GM21447 (cell line): ENCODE measurements around the gene C19orf67.

Experiments used
- ATAC-seq: cut with Tn5 transposase; IDR thresholded peaks from one replicate; pipeline ENCODE4 v1.9.1; 2021; ENCODE audit not compliant: unreplicated experiment

C19orf67 gene

GRCh38 chr19:14031719-14032480 lies 53.7 kb downstream of the C19orf67 start, which contains the start of gene IL27RA:
TSS of gene IL27RA (plus strand) at chr19:14031762. CDS start at chr19:14031873, 111 bp downstream.
- ATAC-seq, result peak; percentile 51
